ENCODE measurements around the gene CHRNA5.

DNA sequence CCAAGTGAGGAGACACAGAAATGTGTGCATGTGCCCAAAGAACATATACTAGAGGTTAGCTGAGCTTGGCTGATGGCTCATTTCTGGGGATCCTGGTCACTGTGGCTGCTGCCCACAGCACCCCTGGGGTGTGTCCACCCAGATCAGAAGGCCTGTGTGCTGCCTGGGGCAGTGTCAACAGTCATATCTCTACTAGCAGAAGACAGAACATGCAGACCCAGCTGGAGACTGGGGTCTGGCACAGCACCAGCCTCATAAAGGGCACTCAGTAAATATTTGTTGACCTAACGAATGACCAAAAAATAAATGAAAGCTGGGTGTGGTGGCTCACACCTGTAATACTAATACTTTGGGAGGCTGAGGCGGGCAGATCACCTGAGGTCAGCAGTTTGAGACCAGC lies 39.1 kb downstream of the CHRNA5 start:
- TF ChIP-seq, protein P1, sequence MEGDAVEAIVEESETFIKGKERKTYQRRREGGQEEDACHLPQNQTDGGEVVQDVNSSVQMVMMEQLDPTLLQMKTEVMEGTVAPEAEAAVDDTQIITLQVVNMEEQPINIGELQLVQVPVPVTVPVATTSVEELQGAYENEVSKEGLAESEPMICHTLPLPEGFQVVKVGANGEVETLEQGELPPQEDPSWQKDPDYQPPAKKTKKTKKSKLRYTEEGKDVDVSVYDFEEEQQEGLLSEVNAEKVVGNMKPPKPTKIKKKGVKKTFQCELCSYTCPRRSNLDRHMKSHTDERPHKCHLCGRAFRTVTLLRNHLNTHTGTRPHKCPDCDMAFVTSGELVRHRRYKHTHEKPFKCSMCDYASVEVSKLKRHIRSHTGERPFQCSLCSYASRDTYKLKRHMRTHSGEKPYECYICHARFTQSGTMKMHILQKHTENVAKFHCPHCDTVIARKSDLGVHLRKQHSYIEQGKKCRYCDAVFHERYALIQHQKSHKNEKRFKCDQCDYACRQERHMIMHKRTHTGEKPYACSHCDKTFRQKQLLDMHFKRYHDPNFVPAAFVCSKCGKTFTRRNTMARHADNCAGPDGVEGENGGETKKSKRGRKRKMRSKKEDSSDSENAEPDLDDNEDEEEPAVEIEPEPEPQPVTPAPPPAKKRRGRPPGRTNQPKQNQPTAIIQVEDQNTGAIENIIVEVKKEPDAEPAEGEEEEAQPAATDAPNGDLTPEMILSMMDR (IDR thresholded peaks at IDR 0.05 in 8 of 11, conservative IDR thresholded peaks at IDR 0.05 in 3 of 11), result no peak
- TF ChIP-seq POLR2A (IDR thresholded peaks at IDR 0.05) (no peak), POLR2AphosphoS5 (IDR thresholded peaks at IDR 0.05) (no peak)

Measured in spleen (tissue), 7 donors.